Fibroblast of lung (primary cell): ENCODE measurements around the gene RABL2A. TPM values are rescaled to one million over a fixed set of nuclear protein-coding genes. Genes with fewer than 3 reads are reported as not detected.
"Not testable (repeated sequence)": the region's sequence is repeated elsewhere in the genome, so short reads cannot be mapped to it uniquely, and the experiment has no call there.

ENCODE experiments used
- DNase-seq, 2 donors: peaks; one replicate each; pipeline versions ENCODE4 v3.0.0 to v3.0.0-alpha.2; 2010; ENCODE audit warnings: low read depth in 2 of 2
- H2AFZ ChIP-seq: 2 replicates; pipeline ENCODE4 v1.5.1; 2012; ENCODE audit warnings: low read length, control low read depth, inconsistent platforms
- H3K27ac ChIP-seq: 2 replicates; pipeline ENCODE4 v1.5.1; 2011; ENCODE audit warnings: low read length, control low read depth; ENCODE audit not compliant: insufficient read depth
- H3K27me3 ChIP-seq: 2 replicates; pipeline ENCODE4 v1.5.1; 2011; ENCODE audit warnings: mild to moderate bottlenecking, low read length; ENCODE audit not compliant: control insufficient read depth, insufficient read depth
- H3K36me3 ChIP-seq: 2 replicates; pipeline ENCODE4 v1.5.1; 2011; ENCODE audit warnings: low read length; ENCODE audit not compliant: control insufficient read depth, insufficient read depth
- H3K4me1 ChIP-seq: 2 replicates; pipeline ENCODE4 v1.5.1; 2011; ENCODE audit warnings: low read length; ENCODE audit not compliant: control insufficient read depth, insufficient read depth; ENCODE audit errors: extremely low read depth
- H3K4me2 ChIP-seq: 2 replicates; pipeline ENCODE4 v1.5.1; 2011; ENCODE audit warnings: low read length, control low read depth; ENCODE audit not compliant: insufficient read depth; ENCODE audit errors: extremely low read depth
- H3K4me3 ChIP-seq, 4 experiments: fragments of 200-600 bp in 1 of 4; sonication (generic) in 1 of 4; replicated peaks in 1 of 4; 2 replicates each; pipeline ENCODE4 v1.5.1; 2011 to 2016; ENCODE audit warnings: low read length in 4 of 4, low read depth in 3 of 4, mild to moderate bottlenecking in 3 of 4, control low read depth in 2 of 4, inconsistent platforms in 1 of 4, mixed read lengths in 1 of 4; ENCODE audit not compliant: insufficient read depth in 1 of 4; ENCODE audit errors: control extremely low read depth in 1 of 4
- H3K79me2 ChIP-seq: 2 replicates; pipeline ENCODE4 v1.5.1; 2012; ENCODE audit warnings: mild to moderate bottlenecking, low read length, inconsistent platforms; ENCODE audit not compliant: control insufficient read depth, insufficient read depth
- H3K9ac ChIP-seq: 2 replicates; pipeline ENCODE4 v1.5.1; 2011; ENCODE audit warnings: mild to moderate bottlenecking, low read length, control low read depth; ENCODE audit not compliant: insufficient read depth
- H3K9me3 ChIP-seq: 2 replicates; pipeline ENCODE4 v1.5.1; 2012; ENCODE audit warnings: low read depth, low read length; ENCODE audit not compliant: control insufficient read depth, insufficient read depth
- H4K20me1 ChIP-seq: 2 replicates; pipeline ENCODE4 v1.5.1; 2011; ENCODE audit warnings: low read length; ENCODE audit not compliant: control insufficient read depth, insufficient read depth; ENCODE audit errors: extremely low read depth
- polyA plus RNA-seq, 2 donors: library from polyadenylated mRNA; depleted of rRNA in 1 of 2; stranded (reverse) in 1 of 2; unstranded in 1 of 2; fragments of >200 nt; gene quantifications; 2 replicates each; pipeline ENCODE4 v1.2.1, GENCODE V29; 2011 to 2012; ENCODE audit warnings: missing spikeins in 1 of 2
- total RNA-seq: library from RNA; depleted of rRNA; stranded (reverse); fragments of >200 nt; gene quantifications from 2 replicates; pipeline ENCODE4 v1.2.1, GENCODE V29; 2014

The RABL2A gene
- total and polyA plus RNA-seq, 2 donors (not counting 1 experiment from before 2014, with no cell fraction given) = 7.4 to 11.7 TPM

- H3K9me3 ChIP-seq, DNase-seq, H3K27ac ChIP-seq, H3K4me2 ChIP-seq, H4K20me1 ChIP-seq, H3K27me3 ChIP-seq, H3K4me3 ChIP-seq, H3K9ac ChIP-seq, H2AFZ ChIP-seq, H3K4me1 ChIP-seq, H3K79me2 ChIP-seq, H3K36me3 ChIP-seq: not testable (repeated sequence)
Measured at GRCh38 chr2:113597572-113597971, 29.5 kb upstream of the RABL2A start.

- not testable (repeated sequence) for DNase-seq, H3K4me1 ChIP-seq, H3K79me2 ChIP-seq, H3K27me3 ChIP-seq, H3K4me3 ChIP-seq, H3K4me2 ChIP-seq, H4K20me1 ChIP-seq, H3K27ac ChIP-seq, H3K36me3 ChIP-seq, H3K9ac ChIP-seq, H3K9me3 ChIP-seq, H2AFZ ChIP-seq
Measured at GRCh38 chr2:113598180-113598579, 28.9 kb upstream of the RABL2A start.

- not testable (repeated sequence) for H3K79me2 ChIP-seq, DNase-seq, H3K27ac ChIP-seq, H3K9me3 ChIP-seq, H3K4me3 ChIP-seq, H3K4me1 ChIP-seq, H3K4me2 ChIP-seq, H3K27me3 ChIP-seq, H3K9ac ChIP-seq, H4K20me1 ChIP-seq, H2AFZ ChIP-seq, H3K36me3 ChIP-seq
Measured at GRCh38 chr2:113598738-113599137, 28.3 kb upstream of the RABL2A start.

- H2AFZ ChIP-seq, H3K4me3 ChIP-seq, H3K27ac ChIP-seq, DNase-seq, H3K4me1 ChIP-seq, H3K79me2 ChIP-seq, H3K9me3 ChIP-seq, H3K27me3 ChIP-seq, H3K9ac ChIP-seq, H3K4me2 ChIP-seq, H3K36me3 ChIP-seq, H4K20me1 ChIP-seq: not testable (repeated sequence)
Measured at GRCh38 chr2:113599208-113599607, 27.9 kb upstream of the RABL2A start.

- not testable (repeated sequence) for H3K9me3 ChIP-seq, H3K36me3 ChIP-seq, H3K9ac ChIP-seq, H2AFZ ChIP-seq, H3K4me1 ChIP-seq, H3K27me3 ChIP-seq, H3K27ac ChIP-seq, H3K4me2 ChIP-seq, H4K20me1 ChIP-seq, H3K79me2 ChIP-seq, H3K4me3 ChIP-seq
- peak; percentile 32 to 53 for DNase-seq
Measured at GRCh38 chr2:113602040-113602769, 24.9 kb upstream of the RABL2A start.
